Fibroblast of pulmonary artery (primary cell): ENCODE measurements around the gene IL22.

ENCODE experiments used
- DNase-seq: peaks from one replicate; pipeline ENCODE4 v3.0.0-alpha.2; 2010; ENCODE audit warnings: low read depth
- H3K4me3 ChIP-seq: replicated peaks from 2 replicates; pipeline ENCODE4 v1.5.1; 2011; ENCODE audit warnings: low read depth, mild to moderate bottlenecking, control low read depth, low read length, moderate library complexity
- TF ChIP-seq, protein P1 (sequence below): IDR thresholded peaks from 2 replicates; pipeline ENCODE4 v1.5.1; 2011; ENCODE audit warnings: mild to moderate bottlenecking, control low read depth, low read length, inconsistent platforms; ENCODE audit errors: missing control alignments

Gene IL22

DNA sequence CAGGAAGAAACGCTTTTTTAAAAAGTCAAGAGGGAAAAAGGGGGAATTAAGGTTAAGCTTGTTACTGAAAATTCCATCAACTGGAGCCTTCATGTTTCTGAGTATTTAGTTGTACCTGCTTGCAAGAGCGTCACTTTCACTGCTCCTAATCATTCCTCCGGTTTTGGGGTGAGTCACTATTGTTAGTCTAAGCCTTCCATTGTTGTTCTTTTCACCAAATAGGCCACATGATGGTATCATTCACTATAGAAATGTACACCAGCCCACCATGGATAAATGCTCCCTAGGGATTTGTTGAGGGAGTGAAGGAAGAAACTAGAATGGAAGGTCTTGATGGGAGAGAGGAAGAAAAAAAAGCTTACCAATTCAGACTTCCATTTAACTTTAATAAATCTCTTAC, 3.0 kb downstream of the IL22 start:
- H3K4me3 ChIP-seq = no peak overlapping the region
- TF ChIP-seq, protein P1, sequence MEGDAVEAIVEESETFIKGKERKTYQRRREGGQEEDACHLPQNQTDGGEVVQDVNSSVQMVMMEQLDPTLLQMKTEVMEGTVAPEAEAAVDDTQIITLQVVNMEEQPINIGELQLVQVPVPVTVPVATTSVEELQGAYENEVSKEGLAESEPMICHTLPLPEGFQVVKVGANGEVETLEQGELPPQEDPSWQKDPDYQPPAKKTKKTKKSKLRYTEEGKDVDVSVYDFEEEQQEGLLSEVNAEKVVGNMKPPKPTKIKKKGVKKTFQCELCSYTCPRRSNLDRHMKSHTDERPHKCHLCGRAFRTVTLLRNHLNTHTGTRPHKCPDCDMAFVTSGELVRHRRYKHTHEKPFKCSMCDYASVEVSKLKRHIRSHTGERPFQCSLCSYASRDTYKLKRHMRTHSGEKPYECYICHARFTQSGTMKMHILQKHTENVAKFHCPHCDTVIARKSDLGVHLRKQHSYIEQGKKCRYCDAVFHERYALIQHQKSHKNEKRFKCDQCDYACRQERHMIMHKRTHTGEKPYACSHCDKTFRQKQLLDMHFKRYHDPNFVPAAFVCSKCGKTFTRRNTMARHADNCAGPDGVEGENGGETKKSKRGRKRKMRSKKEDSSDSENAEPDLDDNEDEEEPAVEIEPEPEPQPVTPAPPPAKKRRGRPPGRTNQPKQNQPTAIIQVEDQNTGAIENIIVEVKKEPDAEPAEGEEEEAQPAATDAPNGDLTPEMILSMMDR = no peak
- no peak for DNase-seq

DNA sequence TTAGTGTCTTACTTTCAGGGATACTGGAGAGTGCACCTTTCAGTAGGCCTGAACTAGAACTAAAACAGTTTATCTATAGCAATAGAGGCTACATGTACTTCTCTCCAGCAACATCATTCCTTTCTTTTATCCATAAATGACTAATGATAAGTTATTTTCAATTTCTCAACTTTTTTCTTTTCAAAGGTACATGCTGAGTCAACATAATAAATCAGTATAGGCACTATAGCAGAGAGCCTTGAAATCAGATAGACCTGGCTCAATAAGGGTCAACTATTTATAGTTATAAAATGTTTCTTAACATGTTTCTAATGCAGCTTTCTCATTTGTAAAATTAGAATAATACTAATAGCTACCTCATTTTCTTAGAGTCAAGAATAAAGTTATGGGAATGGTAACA, 5.6 kb downstream of the IL22 start:
- TF ChIP-seq, protein P1 = no peak

DNA sequence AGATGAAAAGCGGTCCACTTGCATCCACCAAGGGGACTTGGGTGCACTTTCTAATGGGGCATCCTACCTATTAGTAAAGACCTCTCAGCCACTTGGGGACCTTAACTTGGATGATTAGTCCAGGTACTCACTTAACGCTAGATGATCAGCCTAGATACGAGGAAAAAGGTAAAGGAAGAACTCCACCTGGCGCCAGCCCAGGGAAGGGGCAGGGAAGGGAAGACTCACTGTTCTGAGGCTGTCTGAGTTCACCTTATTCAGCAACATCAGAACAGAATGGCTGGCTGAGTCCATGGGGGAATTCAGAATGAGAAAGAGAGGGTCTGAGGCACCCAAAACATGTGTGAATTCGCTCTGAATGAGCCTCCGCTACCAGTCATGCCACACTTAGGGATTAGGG, 7.1 kb downstream of the IL22 start:
- no peak overlapping the region for H3K4me3 ChIP-seq
- TF ChIP-seq, protein P1 = no peak
- DNase-seq = no peak

More for the DNA sequence above, 5.6 kb downstream of the IL22 start:
- H3K4me3 ChIP-seq = no peak overlapping the region
- no peak for DNase-seq

DNA sequence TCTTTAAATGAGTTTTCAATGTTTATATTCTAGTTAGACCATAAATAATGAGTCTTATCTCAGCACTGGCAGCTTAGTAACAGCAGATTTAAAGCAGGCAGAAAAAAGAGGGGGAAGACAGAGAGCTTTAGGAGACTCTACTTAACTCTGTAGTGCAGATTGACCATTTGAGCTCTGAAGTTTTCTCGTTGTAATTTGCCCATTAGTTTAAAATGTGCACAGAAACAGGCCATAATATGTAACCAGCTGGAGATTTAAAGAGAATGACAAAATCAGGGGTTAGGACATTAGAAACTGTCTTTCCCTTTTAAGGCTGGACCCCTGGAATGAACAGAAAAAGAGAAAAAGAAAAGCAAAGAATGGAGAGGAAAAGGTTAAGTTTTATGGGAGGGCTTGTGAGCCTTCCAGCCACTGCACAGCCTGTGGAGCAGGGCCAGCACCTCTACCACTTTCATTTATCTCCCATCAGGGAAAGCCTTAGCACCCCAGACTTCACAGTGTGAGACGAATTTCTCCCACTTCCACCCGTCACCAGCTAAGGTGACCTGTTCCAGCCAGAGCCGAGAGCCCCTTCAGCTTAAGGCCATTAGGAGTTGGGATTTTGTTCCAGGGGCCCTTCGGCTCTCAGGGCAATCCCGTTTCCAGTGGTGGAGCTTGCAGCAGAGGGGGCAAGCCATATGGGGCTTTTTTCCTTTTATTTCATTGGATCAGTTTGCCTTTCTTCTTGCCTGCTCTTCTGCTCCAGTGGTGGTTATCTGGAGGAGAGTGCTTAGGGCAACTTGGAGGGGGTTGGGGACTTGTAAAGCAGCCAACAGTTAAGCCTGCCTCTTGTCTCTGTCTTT, 8.0 kb downstream of the IL22 start:
- no peak for DNase-seq
- TF ChIP-seq, protein P1 = no peak
- H3K4me3 ChIP-seq = no peak overlapping the region

DNA sequence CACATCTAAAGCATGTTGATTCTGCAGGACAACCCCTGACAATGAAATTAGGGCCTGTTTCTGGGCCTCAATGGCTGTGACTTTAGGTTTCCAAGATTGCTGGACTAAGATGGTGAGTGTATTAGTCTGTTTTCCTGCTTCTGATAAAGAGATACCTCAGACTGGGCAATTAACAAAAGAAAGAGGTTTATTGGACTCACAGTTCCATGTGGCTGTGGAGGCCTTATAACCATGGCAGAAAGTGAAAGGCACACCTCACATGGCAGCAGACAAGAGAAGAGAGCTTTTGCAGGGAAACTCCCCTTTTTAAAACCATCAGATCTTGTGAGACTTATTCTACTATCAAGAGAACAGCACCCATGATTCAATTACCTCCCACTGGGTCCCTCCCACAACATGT, 10.6 kb downstream of the IL22 start:
- TF ChIP-seq, protein P1 = no peak
- no peak overlapping the region for H3K4me3 ChIP-seq
- no peak for DNase-seq

DNA sequence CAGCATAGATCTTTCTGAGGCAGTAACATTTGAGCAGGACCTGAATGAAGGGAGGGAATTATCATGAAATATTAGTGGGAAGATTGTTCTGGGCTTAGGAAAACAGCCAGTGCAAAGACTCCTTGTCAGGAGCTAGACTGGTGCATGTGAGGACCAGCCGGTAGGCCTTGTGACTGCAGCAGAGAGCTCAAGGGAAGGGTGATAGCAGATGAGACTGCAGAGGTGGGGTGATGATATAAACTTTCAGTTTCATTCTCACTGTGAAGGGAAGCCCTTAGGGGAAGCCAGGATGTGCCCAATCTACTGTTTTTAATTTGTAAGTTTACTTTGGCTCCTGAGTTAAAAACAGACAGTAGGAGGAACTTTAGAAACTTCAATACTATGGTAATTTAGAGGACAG, 12.4 kb downstream of the IL22 start:
- DNase-seq = no peak
- TF ChIP-seq, protein P1 = no peak
- H3K4me3 ChIP-seq = no peak overlapping the region

DNA sequence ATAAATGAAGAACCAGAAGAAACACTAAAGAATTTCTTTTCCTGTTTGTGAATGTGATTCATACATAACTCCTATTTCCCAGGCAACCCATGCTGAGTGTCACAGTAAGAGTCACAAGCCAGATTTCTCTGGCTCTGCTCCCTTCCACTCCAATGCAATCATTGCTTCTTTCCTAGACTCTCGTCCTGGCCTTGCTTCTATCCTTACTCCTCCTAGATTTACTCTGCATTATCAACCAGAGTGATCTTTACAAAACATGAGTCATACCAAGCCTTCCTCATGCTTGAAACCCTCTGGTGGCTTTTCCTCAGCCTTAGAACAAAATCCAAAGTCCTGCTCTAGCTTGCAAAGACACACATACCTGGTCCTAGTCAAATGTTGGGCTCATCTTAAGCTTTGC, 13.3 kb downstream of the IL22 start:
- no peak overlapping the region for H3K4me3 ChIP-seq
- peak; percentile 81 for DNase-seq
- TF ChIP-seq, protein P1 = no peak
